Activated CD4-positive, CD25-positive, alpha-beta regulatory T cell (primary cell): ENCODE measurements around the gene UROS.

Experiments
- DNase-seq, 4 experiments: peaks; one replicate each; lab custom pipeline; 2025; lab: John Stamatoyannopoulos, UW

Gene UROS

DNA sequence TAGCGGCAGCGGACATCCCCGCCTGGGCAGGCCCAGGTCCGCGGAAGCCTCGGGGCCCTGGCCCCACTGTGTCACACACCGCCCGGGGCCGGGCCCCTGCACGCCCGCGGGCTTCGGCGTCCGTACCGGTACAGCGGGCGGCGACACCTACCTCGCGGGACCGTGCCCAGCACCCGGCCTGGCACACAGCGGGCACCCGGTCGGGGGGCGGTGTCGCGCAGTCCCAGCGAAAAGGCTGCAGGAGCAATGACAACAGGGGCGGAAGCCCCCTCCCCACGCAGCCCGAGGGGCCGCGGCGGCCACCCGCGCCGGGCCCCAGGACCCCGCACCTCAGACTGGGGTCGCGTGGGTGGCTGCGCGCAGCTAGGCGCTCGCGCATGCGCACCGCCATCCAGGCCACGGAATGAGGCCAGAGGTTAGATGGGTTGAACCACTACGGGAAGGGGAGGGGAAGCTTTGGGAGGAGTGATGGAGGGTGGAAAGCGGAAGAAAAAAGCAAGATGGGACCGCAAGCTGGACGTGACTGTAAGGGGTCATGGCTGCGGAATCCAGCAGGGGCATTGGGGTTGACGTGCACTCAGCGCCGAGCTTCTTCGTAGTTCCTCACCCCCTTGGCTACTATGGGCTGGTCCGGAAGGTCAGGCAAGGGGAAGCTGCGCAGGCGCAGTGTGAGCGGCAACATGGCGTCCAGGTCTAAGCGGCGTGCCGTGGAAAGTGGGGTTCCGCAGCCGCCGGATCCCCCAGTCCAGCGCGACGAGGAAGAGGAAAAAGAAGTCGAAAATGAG is at the start of gene UROS, which contains the start of gene BCCIP:
Gene UROS (minus strand): TSS at position 381 of the 785 bp plus-strand sequence. CDS start 6,759 bp downstream, outside the sequence.
Gene BCCIP (plus strand): TSS at position 669 of the 785 bp plus-strand sequence. CDS start 12 bp downstream, at position 681.
- DNase-seq: peak; percentile 81 to 87 (median 84)

DNA sequence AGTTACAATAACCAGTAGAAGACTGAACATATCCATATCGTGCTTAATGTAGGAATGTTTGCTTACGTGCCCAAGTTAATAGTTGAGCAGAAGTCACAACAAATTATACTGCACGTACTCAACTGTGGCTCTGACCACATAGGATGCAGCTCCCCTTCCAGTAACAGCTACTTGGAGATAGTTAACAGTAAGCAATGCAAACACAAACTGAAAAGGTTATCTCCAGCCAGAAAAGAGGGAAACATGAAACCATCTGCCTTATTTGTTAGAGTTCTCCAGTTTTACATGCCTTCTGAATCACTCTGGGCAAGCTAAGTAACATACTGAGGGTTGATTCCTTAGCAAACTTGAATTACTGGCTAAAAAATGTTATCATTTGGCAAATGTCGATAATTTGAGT is 48.3 kb upstream of the UROS start:
- DNase-seq: no peak

DNA sequence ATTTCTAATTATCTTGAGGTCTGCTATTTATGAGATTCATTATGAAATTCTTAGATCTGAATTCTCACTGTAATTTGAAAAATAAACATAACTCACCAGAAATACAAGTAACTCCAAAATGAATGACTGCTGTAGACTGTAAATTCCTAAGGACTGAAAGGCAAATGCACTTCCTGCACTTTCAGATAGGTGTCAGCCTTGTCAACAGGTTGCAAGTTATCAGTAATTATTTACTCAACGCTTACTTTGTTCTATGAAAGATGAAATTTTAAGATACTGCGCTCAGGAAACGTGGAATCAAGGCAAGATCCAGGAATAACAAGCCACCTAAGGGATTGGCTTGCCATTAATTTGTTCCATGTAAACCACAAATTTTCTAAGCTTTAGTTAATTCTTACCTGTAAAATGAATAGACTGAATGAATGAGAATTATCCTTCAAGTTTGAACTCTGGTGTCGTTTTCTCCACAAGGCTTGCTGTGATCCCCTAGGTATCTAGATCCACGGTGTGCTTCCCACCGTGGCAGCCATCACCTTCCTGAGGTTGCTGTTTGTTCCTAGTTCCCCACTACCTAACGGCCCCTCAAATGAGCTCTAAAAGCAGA is 45.4 kb upstream of the UROS start:
- no peak for DNase-seq

DNA sequence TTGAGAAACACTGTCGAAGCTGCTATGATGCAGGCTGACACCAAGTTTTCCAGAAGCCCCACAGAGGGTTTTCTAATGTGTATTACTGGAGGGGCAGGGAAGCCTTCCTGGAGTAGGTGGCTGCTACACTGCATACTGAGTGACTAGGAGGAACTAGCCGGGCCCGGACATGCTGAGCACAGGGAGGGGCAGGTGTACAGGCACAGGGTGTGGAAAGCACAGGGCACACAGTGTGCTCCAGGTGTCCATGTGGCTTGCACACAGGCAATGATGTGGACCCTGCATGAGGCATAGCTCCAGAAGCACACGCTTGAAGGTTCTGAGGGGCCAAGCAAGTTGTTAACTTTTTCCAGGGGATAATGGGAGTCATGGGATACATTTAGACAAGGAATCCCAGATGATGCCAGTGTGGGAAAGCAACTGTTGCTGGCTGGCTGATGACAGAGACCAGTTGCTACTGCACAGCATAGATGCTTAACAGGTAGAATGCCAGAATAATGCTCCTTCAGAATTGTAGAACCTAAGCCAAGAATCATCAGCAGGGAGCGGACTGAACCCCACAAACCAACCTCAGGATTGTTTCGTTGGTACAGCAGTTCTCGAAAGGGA is 43.5 kb upstream of the UROS start:
- no peak for DNase-seq

DNA sequence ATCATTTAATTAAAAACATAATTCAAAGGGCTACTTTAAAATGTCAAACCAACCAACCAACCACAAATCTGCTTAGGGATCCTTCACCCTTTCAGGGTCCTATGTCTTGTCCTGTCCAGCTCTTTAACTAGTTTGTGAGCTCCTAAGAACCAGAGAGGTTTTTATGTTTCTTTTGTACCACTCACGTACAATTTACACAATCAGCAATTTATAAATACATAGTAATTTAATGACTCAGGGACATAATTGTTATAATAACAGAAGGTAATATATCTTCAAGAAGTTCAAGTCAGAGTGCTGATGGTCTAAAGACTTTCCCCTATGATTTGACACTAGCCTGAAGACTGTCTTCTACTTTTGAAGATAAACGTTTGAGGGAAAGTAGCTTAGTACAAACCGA is 42.1 kb upstream of the UROS start:
- no peak for DNase-seq

DNA sequence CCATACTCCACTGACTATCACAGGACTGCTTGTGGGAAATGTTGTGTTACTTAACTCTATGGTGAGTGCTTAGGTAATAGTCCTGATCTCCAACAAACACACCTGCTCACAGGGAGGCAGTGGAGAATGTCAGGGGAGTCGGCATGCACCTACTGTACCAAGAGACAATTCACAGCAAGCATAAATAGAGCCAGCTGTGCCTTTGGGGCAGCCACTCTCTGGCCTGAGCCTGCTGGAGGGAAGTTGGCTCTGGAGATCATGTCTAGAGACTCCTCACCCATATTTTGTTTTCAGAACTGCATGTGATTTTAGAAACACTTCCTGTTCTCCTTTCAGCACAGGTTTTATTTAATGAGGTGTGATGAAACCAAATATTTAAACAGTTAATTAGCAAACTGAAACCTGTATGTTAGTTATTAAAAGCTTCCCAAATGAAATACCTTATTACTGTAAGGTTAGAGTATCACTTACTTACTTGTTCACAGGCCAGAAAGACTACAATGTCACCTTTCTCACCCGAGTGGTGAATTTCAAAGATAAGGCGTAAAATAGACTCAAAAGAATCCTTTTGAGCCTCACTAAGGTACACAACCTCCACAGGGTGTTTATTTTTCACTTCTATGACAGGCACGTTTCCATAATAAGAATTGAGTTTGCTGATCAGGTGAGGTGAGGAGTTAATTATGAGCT is 36.2 kb upstream of the UROS start:
- DNase-seq: no peak

DNA sequence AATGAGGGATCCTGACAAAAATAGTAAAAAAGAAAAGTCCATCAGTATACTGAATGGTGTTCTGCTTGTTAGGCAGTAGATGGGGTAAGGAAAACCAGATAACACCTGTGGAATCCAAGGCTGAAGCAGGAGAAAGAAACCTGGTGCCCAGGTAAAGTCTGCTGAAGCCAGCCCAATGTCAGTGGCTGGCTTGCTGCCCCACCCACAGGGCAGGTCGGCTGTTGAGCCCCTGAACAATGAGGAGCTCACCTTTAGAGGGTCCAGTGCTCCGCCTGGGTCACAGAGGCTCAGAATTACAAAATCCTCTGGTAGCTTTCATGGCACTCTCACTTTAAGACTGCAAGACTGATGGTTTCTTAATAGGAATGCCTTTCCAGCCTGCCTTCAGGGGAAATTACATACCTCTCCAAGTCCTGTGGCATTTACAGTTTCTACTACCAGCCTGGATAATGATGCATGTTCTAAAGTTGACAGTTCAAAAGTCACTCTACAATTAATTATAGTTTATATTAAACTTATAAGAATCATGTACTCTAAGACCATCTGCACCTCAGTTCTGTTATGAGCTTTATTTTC is 34.2 kb upstream of the UROS start:
- no peak for DNase-seq

DNA sequence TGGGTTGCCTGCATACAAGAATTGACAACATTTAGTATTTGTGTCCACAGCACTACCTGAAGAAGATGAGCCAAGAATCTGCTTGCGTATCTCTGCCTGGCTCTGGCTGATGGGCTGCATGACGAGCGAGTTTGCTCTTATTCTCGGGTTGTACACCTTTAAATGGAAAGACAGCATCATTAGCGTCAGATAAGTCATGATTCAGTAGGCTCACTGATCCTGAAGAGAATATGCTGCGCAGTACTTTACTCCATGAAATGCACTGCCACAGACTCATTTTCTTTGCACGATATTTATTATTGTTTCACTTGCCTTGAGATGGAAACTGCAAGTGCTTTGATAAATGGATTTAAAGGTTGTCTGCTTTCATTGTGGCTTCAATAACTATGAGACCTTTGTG is 29.4 kb upstream of the UROS start:
- no peak for DNase-seq

DNA sequence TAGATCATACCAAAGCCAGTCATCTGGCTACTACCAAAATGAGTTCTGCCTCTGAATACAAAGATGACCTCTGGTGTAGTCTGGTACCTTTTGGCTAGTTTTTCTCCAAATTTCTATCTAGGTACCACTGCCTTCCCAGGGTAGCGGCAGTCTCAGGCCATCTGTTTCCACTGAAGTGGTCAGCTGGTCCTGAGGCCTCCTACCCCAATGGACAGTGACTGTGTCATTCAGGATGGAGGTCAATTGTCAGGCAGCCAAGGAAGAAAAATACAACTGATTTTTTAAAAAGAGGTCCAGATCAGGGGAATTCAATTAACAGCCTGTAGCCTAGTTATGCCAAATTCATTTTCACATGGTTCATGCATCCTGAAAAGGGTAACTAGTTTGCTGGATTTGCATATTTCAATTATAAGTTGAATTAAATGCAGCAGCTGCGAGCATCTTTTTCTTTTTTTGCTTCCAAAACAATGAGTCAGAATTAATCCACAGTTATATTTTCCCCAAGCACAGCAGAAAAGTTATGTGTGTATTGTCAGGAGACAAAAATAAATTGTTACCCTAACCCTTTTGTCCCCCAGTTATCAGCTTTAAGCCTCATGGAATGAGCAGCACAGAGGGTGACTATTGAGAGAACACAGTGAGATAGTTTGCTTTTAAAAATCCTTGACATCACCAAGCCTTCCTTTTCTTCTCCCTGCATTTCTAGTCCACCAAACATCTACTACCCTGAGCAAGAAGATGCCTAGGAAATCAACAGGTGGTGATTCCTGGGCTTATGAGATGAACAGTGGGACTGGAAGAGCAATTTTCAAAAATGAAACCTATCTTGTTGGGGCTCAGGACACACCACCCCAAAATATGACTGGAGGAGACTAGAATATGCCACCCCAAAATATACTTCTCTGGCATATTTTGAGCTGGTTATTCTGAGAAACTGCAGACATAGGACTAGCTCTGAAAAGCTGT is 28.0 kb upstream of the UROS start:
- DNase-seq: no peak

DNA sequence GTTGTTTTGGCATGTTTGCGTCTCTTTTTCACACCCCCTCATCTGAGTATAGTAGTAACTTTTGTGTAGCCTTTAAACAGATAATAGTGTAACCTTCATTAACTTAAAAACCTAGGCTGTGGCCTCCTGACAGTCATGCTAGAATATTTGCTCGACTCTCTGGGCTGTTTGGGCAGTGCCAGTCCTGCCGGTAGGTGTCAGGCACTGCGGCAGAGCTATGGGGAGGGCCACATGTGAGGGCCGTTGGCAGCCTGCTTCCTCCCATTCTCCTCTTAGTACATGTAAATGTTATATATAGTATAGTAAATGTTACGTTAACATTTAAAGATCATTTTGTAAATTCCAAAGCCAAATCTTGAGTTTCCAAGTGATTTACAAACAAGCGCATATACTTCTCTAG is 26.4 kb upstream of the UROS start:
- DNase-seq: no peak

DNA sequence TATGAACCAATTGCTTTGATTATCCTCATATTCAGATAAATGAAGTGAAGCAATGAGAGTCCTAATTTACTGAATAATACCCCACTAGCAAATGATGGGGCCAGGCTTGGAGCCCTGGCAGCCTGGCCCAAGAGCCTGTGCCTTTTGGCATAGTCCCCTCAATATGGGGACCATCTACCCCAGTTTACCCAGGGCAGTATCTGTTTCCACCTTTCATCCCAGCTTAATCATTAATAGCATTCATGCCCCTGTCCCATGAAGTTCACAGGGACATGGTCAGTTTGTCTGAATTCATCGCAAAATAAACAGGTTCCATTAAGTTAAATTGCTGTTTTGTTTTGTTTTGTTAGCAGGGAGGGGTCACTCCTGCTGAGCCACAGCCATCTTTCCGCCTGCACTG is 25.8 kb upstream of the UROS start:
- no peak for DNase-seq

DNA sequence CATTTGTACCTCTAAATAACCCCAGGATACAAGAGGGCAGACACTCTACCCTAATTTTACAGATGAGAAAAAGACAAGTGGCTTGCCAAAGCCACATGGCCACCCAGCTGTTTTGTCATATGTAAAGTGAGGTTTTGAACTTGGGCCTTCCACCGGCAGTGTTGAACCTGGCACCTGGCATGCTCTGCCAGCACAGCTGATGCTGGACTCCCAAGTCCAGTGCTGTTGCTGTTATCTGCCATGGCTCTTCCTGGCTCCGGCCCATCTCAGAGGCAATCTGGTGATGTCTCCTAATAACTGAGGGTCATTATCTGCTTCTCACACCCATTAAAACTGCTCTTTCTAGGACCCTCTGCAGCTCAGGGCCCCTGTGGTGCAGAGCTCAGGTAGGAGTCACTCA is 25.3 kb upstream of the UROS start:
- DNase-seq: no peak

DNA sequence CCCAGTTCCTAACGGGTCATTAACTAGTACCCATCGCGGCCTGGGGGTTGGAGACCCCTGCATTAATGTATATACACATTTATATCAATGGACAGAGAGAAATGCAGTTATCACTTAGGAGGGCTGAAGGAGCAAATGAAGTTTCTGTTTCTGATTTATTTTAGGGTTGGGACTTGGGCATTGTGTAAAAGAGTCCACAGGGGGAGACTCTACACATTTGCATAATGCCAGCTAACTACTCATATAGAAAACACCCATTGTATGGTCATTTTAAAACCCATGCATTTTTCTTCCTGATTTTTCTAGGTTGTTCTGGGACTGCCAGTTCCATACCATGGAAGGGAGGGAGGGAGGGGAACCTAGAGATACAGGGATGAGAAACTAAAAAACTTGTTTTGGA is 23.8 kb upstream of the UROS start:
- no peak for DNase-seq

DNA sequence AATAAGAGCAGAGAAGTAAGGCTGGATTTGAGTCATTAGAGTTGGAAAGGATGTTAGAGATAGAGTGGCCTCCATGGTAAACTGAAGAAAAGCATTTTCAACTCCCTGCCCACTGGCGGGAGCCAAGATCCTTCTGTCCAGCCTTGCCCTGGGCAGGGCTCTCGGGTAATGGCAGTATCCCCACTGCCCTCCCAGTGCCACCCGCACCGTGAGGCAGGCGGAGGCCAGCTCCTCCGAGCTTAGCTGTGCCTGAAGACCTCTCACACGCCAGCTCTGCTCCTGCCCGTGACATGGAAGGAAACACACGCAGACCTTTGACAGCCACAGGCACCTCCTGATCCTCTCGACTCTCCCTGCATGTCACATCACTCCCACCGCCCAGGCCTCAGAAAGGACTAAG is 22.6 kb upstream of the UROS start:
- no peak for DNase-seq

DNA sequence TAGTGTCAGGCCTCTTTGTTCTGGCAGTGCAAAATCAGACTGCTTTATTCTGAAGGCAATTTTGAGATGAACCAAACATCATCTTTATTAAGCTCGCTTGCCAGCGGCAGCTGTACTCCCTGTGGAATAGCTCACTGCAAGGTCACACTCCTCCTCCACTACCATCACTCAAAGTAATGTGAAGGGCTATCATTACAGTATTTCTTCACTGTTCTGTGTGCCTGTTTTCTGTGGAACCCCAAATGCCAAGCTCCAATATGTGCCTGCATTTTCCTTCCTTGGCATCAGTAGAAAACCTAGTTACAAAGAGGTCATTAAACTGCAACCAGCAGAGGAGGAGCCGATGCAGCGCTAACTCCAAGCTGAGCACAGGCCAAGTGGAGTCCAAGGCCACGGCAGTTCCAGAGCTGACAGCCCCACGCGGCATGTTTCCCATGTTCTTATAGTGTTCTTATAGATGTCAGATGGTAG is 21.7 kb upstream of the UROS start:
- DNase-seq: no peak

DNA sequence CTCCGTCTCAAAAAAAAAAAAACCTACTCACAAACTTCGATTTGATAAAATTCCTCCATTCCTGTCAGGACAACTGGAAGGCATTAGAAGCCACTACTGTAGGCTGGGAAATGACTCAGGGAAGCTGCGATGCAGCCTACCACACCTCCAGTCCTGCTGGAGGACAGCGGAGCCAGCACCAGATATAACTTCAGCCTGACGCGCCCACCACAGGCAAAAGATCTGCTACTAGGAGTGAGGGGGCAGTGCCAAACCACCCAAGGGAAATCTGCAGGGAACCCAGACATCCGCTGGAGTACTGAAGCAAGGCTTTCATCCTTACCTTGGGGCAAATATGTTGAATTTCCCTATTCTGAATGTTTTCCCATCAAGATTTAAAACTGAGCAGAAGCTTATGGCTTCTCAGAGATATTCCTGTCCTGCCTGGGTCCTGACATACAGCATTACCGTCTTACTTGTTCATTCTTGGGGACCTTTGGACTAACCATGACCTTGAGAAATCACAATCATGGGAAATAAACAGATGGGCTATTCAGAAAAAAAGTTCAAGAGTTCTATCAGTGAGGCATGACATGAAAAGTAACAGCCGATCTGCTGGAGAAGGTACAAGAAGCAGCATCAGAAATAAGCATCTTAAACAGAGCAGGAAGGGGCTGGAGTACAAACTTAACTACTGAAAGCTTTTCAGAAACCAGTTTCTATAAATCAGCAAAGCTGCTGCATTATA is 20.7 kb upstream of the UROS start:
- DNase-seq: no peak

DNA sequence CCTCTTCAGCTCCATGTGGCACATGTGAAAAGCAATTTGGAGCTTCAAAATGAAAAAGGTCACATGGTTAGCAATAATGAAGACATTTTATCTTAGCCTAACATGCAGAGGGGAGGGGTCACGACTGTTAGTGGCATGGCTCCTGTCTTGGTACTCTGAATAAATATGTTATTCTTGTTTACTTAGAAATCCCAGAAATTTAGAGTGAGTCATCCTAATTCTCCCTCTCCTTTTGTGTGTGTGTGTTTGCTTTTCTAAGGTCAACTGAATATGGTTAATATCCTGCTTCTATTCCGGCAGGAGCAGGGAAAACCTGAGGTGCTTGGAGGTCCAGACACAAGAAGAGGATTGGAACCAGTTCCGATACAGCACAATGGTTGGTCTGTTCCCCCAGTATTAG is 17.9 kb upstream of the UROS start:
- DNase-seq: no peak

DNA sequence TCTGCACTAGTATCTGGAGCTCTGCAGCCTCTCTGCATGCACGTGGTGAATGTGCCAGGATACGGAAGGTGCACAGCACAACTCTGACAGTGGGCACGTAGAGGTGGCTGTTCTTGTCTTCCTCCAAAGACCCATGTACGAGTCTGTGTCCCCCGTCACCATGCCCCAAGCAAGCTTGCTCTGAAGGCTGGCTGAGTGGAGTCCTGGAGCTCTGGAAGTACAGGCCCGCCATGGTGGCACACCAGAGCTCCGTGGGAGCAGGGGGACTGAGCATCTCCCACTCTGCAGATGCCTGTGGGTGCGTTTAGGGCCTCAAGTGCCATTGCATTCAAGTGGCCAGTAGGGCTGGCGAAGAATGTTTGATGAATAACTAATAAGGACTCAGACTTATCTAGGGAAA is 17.3 kb upstream of the UROS start:
- DNase-seq: no peak

DNA sequence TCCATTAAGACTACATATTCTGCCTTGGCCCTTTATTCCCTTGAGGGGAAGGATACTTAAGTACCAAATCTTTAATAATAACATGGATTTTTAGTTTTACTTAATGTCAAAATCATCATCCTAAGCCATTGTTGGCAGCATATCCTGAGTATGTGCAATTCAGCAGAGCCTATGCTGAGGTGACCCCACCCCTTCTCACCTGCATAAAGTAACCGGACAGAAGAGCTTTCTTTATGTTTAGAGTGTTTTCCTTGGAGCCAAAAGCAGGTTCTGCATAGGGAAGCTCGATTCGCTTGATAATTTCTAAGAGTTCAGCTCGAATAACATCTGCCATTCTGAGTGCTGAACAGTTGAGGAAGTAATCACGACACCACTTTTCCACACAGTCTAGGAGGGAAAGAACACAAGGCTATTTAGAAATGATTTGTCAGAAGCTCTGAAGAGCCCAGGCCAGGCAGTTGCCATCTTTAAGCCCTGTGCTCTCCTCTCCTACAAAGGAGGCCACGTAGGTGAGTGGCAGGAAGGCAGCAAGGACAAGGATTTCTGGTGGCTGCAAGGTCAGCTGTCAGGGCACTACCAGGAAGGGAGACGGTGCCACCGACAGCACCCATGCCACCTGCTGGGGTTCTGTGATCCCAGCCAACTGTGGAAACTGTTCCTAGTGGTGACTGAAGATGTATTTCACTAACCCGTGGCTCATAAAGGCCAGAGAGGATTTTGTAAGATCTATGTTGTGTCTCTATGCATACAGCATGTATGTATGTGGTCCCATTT is 15.9 kb upstream of the UROS start:
- no peak for DNase-seq

DNA sequence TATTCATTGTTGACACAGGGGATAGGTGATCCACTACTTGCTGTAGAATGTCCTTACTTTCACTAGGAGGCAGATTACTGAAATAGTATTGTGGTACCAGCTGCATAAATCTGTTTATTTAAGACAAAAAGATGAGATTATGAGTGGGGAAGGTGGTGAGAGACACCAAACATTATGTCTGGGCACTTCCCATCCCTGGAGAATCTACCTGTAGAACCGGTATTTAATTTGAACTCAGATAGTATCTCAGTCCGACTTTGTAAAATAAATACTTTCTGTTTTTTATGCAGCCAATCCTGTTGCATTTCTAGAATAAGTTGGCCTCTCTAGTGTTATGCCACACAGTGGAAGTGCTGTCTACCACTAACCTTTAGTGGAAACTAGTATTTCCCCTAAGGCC is 13.7 kb upstream of the UROS start:
- no peak for DNase-seq
